Keratinocyte (primary cell): ENCODE results near the gene ADCYAP1R1. TPM values are rescaled to one million over a fixed set of nuclear protein-coding genes. Genes with fewer than 3 reads are reported as not detected.
A peak's percentile ranks its signal among the peaks of the same experiment; 100 is the strongest.

ENCODE experiments used
- DNase-seq: peaks from one replicate; pipeline ENCODE4 v3.0.0-alpha.2; 2011; ENCODE audit warnings: low read depth, missing footprints, low spot score
- FAIRE-seq: peaks from 2 replicates; lab custom pipeline; 2011; peaks lifted over from hg19 to GRCh38; lab: Jason Lieb, UNC
- H2AFZ ChIP-seq: 2 replicates; pipeline ENCODE4 v1.6.0; 2012; ENCODE audit warnings: low read length, control low read depth, inconsistent platforms; ENCODE audit not compliant: control insufficient read depth
- H3K27ac ChIP-seq: 2 replicates; pipeline ENCODE4 v1.5.1; 2011; ENCODE audit warnings: low read length; ENCODE audit not compliant: control insufficient read depth, insufficient read depth
- H3K27me3 ChIP-seq: 3 replicates; pipeline ENCODE4 v1.6.0; 2011; ENCODE audit warnings: low read length; ENCODE audit not compliant: control insufficient read depth, insufficient read depth; ENCODE audit errors: extremely low read depth
- H3K36me3 ChIP-seq, 2 experiments: 2 replicates in 1 of 2; 3 replicates in 1 of 2; pipeline ENCODE4 v1.5.1; 2011; ENCODE audit warnings: low read length in 2 of 2, mild to moderate bottlenecking in 1 of 2; ENCODE audit not compliant: control insufficient read depth in 2 of 2, insufficient read depth in 2 of 2; ENCODE audit errors: extremely low read depth in 1 of 2
- H3K4me1 ChIP-seq: 3 replicates; pipeline ENCODE4 v1.5.1; 2011; ENCODE audit warnings: low read length; ENCODE audit not compliant: control insufficient read depth, insufficient read depth; ENCODE audit errors: extremely low read depth
- H3K4me2 ChIP-seq: 3 replicates; pipeline ENCODE4 v1.6.0; 2011; ENCODE audit warnings: low read depth, low read length; ENCODE audit not compliant: control insufficient read depth, insufficient read depth; ENCODE audit errors: extremely low read depth
- H3K4me3 ChIP-seq, 3 experiments: fragments of 200-600 bp in 1 of 3; sonication (generic) in 1 of 3; 2 replicates in 2 of 3; 3 replicates in 1 of 3; pipeline ENCODE4 v1.5.1; 2011 to 2016; ENCODE audit warnings: low read length in 3 of 3, mild to moderate bottlenecking in 3 of 3, control low read depth in 2 of 3, inconsistent platforms in 1 of 3, low read depth in 1 of 3, mixed read lengths in 1 of 3, mixed run types in 1 of 3, moderate library complexity in 1 of 3; ENCODE audit not compliant: control insufficient read depth in 2 of 3, insufficient read depth in 2 of 3; ENCODE audit errors: extremely low read depth in 1 of 3
- H3K79me2 ChIP-seq: 2 replicates; pipeline ENCODE4 v1.6.0; 2012; ENCODE audit warnings: low read length; ENCODE audit not compliant: control insufficient read depth, insufficient read depth
- H3K9ac ChIP-seq: 3 replicates; pipeline ENCODE4 v1.6.0; 2011; ENCODE audit warnings: low read length; ENCODE audit not compliant: control insufficient read depth, insufficient read depth; ENCODE audit errors: extremely low read depth
- H3K9me1 ChIP-seq: 3 replicates; pipeline ENCODE4 v1.6.0; 2011; ENCODE audit warnings: low read length; ENCODE audit not compliant: control insufficient read depth, insufficient read depth; ENCODE audit errors: extremely low read depth
- H3K9me3 ChIP-seq: 2 replicates; pipeline ENCODE4 v1.5.1; 2012; ENCODE audit warnings: low read depth, low read length; ENCODE audit not compliant: control insufficient read depth
- H4K20me1 ChIP-seq: 3 replicates; pipeline ENCODE4 v1.6.0; 2011; ENCODE audit warnings: low read length; ENCODE audit not compliant: control insufficient read depth, insufficient read depth; ENCODE audit errors: extremely low read depth
- EZH2 ChIP-seq: IDR thresholded peaks from one replicate; pipeline ENCODE4 v1.6.1; 2012; ENCODE audit warnings: inconsistent platforms, mild to moderate bottlenecking, low read length, moderate library complexity
- dilution Hi-C: fragments of 300-500 bp; cut with MboI; formaldehyde crosslinking; loops from one replicate; pipeline ENCODE4 v1.7.0; 2020; ENCODE audit warnings: low sequenced_read_pairs; ENCODE audit not compliant: extremely low pct_ligation_motif_present
- polyA plus RNA-seq, 5 experiments: library from polyadenylated mRNA; depleted of rRNA in 3 of 5; stranded (reverse) in 3 of 5; stranded (forward) in 1 of 5; unstranded in 1 of 5; fragments of >200 nt; gene quantifications; 1 replicate in 1 of 5; 2 replicates in 3 of 5; 3 replicates in 1 of 5; pipeline versions ENCODE4 v1.2.1 to v1.2.3, GENCODE V29; 2011 to 2012; ENCODE audit warnings: missing spikeins in 2 of 5, low read depth in 1 of 5, low replicate concordance in 1 of 5
- TF ChIP-seq, protein P1 (sequence below), 3 experiments: IDR thresholded peaks in 1 of 3; conservative IDR thresholded peaks in 1 of 3; optimal IDR thresholded peaks in 1 of 3; 2 replicates in 2 of 3; 3 replicates in 1 of 3; pipeline versions ENCODE3 to v1.5.1; 2011; ENCODE audit warnings: low read length in 3 of 3, mild to moderate bottlenecking in 3 of 3, moderate library complexity in 2 of 3, control low read depth in 1 of 3, inconsistent platforms in 1 of 3; ENCODE audit not compliant: insufficient read depth in 2 of 3; ENCODE audit errors: extremely low read depth in 1 of 3

The ADCYAP1R1 gene
- polyA plus RNA-seq, 1 donor (not counting 4 experiments of a cell fraction or from before 2014, with no cell fraction given), result not detected

GRCh38 chr7:31126976-31127375 lies 74.9 kb downstream of the ADCYAP1R1 start:
- Histone ChIP-seq H3K4me3 (no peak overlapping the region), H4K20me1 (no peaks in the 10 kb centered on the region), H3K27me3 (no peaks in the 10 kb centered on the region), H3K9me1 (no peaks in the 10 kb centered on the region), H3K36me3 (no peaks in the 10 kb centered on the region), H3K4me1 (no peaks in the 10 kb centered on the region), H3K9me3 (no peaks in the 10 kb centered on the region), H3K27ac (no peak overlapping the region), H3K4me2 (no peak overlapping the region), H3K79me2 (no peaks in the 10 kb centered on the region), H3K9ac (no peak overlapping the region), H2AFZ (no peak overlapping the region)
- no peak for TF ChIP-seq EZH2
- TF ChIP-seq, protein P1, sequence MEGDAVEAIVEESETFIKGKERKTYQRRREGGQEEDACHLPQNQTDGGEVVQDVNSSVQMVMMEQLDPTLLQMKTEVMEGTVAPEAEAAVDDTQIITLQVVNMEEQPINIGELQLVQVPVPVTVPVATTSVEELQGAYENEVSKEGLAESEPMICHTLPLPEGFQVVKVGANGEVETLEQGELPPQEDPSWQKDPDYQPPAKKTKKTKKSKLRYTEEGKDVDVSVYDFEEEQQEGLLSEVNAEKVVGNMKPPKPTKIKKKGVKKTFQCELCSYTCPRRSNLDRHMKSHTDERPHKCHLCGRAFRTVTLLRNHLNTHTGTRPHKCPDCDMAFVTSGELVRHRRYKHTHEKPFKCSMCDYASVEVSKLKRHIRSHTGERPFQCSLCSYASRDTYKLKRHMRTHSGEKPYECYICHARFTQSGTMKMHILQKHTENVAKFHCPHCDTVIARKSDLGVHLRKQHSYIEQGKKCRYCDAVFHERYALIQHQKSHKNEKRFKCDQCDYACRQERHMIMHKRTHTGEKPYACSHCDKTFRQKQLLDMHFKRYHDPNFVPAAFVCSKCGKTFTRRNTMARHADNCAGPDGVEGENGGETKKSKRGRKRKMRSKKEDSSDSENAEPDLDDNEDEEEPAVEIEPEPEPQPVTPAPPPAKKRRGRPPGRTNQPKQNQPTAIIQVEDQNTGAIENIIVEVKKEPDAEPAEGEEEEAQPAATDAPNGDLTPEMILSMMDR (optimal IDR thresholded peaks at IDR 0.05 in 1 of 3, IDR thresholded peaks at IDR 0.05 in 1 of 3, conservative IDR thresholded peaks at IDR 0.05 in 1 of 3; ENCODE audit: extremely low read depth in 1 of 3, insufficient read depth in 2 of 3, low read length in 3 of 3), result peak in 2 of 3 experiments; percentile 15 to 32
- dilution Hi-C loops, result no loop called here
- DNase-seq (no peak), FAIRE-seq (no peak)

DNA sequence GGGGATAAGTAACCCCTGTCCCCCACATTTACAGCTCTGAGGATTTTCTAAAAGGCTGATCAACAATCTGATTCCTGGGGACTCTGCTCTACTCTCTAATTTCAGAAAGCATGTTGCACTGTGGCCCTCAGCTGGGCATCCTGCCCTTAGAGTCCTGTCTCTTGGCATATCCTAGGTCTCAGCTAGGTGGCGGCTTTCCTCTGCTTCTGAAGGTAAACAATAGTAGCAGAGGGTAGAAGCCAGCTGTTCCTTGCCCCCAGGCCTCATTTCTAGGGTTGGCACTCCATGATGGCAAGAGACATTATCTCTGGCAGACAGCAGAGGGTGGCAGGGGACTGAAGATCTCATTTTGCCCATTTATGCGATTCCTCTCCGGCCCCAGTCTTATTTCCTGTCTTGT lies 77.0 kb downstream of the ADCYAP1R1 start:
- FAIRE-seq, result no peak

More for the DNA sequence above, 77.0 kb downstream of the ADCYAP1R1 start:
- no peaks in the 10 kb centered on the region for H3K9me1 ChIP-seq
- H3K27me3 ChIP-seq, result no peaks in the 10 kb centered on the region
- dilution Hi-C loops, result no loop called here
- no peak overlapping the region for H2AFZ ChIP-seq
- no peaks in the 10 kb centered on the region for H3K9me3 ChIP-seq
- H4K20me1 ChIP-seq, result no peaks in the 10 kb centered on the region
- no peak overlapping the region for H3K4me2 ChIP-seq
- no peak for TF ChIP-seq EZH2
- TF ChIP-seq, protein P1 (optimal IDR thresholded peaks at IDR 0.05 in 1 of 3, IDR thresholded peaks at IDR 0.05 in 1 of 3, conservative IDR thresholded peaks at IDR 0.05 in 1 of 3; ENCODE audit: extremely low read depth in 1 of 3, insufficient read depth in 2 of 3, low read length in 3 of 3), result peak in 2 of 3 experiments; percentile 49 to 60
- H3K36me3 ChIP-seq, result no peaks in the 10 kb centered on the region
- H3K27ac ChIP-seq, result no peak overlapping the region
- DNase-seq, result no peak
- H3K79me2 ChIP-seq, result no peaks in the 10 kb centered on the region
- H3K9ac ChIP-seq, result no peak overlapping the region
- H3K4me1 ChIP-seq, result no peaks in the 10 kb centered on the region
- H3K4me3 ChIP-seq, result no peak overlapping the region
